SH-SY5Y (cell line): ENCODE data around the gene P2RY14.

Experiments
- GATA2 ChIP-seq: IDR thresholded peaks from 2 replicates; pipeline ENCODE4 v1.6.1; 2011; ENCODE audit warnings: mild to moderate bottlenecking, low read depth, low read length
- GATA3 ChIP-seq: IDR thresholded peaks from 2 replicates; pipeline ENCODE4 v1.6.1; 2011; ENCODE audit warnings: low read depth, mild to moderate bottlenecking, low read length, moderate library complexity

DNA sequence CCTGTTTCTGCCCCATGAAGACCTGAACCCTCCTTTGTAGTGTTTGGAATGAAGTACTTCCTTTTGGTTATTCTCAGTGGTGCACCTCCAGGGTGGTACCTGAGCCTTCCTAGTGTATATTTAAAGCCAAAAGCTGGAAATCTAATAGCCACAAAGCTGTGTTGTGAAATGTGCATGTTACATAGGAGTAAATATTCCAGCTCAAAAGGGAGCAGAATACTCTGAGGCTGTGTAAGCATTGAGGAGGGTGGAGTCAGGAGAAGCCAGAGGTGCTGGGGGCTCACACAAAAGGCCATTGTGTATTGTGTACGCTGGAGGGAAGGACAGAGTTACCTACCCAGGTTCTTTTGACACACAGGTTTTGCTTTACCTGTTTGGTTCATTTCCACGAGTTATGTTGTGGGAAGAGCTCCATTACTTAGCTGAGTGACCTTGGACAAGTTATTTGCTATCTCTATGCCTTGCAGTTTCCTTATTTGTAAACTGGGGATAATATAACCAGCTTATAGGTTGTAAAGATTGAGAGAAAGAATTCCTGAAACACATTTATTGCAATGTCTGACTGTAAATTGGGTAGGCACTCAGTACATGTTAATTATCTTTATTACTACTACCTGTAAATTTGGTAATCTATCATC is 100.0 kb downstream of the P2RY14 start:
- TF ChIP-seq GATA3 (no peak), GATA2 (no peak)
